ENCODE data around the gene TGFBRAP1.
A peak's percentile ranks its signal among the peaks of the same experiment; 100 is the strongest.

TGFBRAP1 gene

GRCh38 chr2:105329561-105330495 lies at the start of gene TGFBRAP1:
TSS of gene TGFBRAP1 (minus strand) at chr2:105329735. CDS start at chr2:105308301, 21,434 bp downstream.
- no peak for DNase-seq (ENCODE audit: low read depth)

GRCh38 chr2:105378921-105379383 lies 49.4 kb upstream of the TGFBRAP1 start:
- no peak for DNase-seq (ENCODE audit: low read depth)

- DNase-seq (ENCODE audit: low read depth): no peak
Measured at GRCh38 chr2:105378276-105378840, 48.8 kb upstream of the TGFBRAP1 start.

- no peak for DNase-seq (ENCODE audit: low read depth)
Measured at GRCh38 chr2:105377871-105378270, 48.3 kb upstream of the TGFBRAP1 start.

GRCh38 chr2:105376789-105377240 lies 47.3 kb upstream of the TGFBRAP1 start:
- DNase-seq (ENCODE audit: low read depth): peak; percentile 72

GRCh38 chr2:105376010-105376409 lies 46.5 kb upstream of the TGFBRAP1 start:
- DNase-seq (ENCODE audit: low read depth): no peak

GRCh38 chr2:105375001-105375561 lies 45.5 kb upstream of the TGFBRAP1 start:
- no peak for DNase-seq (ENCODE audit: low read depth)

- DNase-seq (ENCODE audit: low read depth): no peak
Measured at GRCh38 chr2:105373895-105374401, 44.4 kb upstream of the TGFBRAP1 start.

- no peak for DNase-seq (ENCODE audit: low read depth)
Measured at GRCh38 chr2:105373344-105373781, 43.8 kb upstream of the TGFBRAP1 start.

GRCh38 chr2:105371810-105372209 lies 42.3 kb upstream of the TGFBRAP1 start:
- no peak for DNase-seq (ENCODE audit: low read depth)

GRCh38 chr2:105371156-105371555 lies 41.6 kb upstream of the TGFBRAP1 start:
- no peak for DNase-seq (ENCODE audit: low read depth)

- DNase-seq (ENCODE audit: low read depth): no peak
Measured at GRCh38 chr2:105369777-105370690, 40.5 kb upstream of the TGFBRAP1 start.

- no peak for DNase-seq (ENCODE audit: low read depth)
Measured at GRCh38 chr2:105368759-105369408, 39.3 kb upstream of the TGFBRAP1 start.

GRCh38 chr2:105365206-105365605 lies 35.7 kb upstream of the TGFBRAP1 start:
- DNase-seq (ENCODE audit: low read depth): no peak

- DNase-seq (ENCODE audit: low read depth): no peak
Measured at GRCh38 chr2:105364436-105365139, 35.1 kb upstream of the TGFBRAP1 start.

- DNase-seq (ENCODE audit: low read depth): no peak
Measured at GRCh38 chr2:105362862-105363591, 33.5 kb upstream of the TGFBRAP1 start.

GRCh38 chr2:105361102-105361889 lies 31.8 kb upstream of the TGFBRAP1 start:
- DNase-seq (ENCODE audit: low read depth): no peak

- DNase-seq (ENCODE audit: low read depth): no peak
Measured at GRCh38 chr2:105358593-105358992, 29.1 kb upstream of the TGFBRAP1 start.

- no peak for DNase-seq (ENCODE audit: low read depth)
Measured at GRCh38 chr2:105357122-105357521, 27.6 kb upstream of the TGFBRAP1 start.
